Caco-2 (cell line): ENCODE results near the gene VNN1. TPM values are rescaled to one million over a fixed set of nuclear protein-coding genes. Genes with fewer than 3 reads are reported as not detected.

Experiments used
- BruUV-seq: library from RNA; stranded (reverse); fragments of 400-500 nt; replicated peaks from 2 replicates; lab custom pipeline; 2021; lab: Mats Ljungman, UMichigan
- CTCF ChIA-PET: fragments of 300-600 bp; sonication (Branson Sonifier 250); formaldehyde crosslinking; loops from one replicate; lab custom pipeline; 2022; ENCODE audit warnings: antibody characterized with exemption; lab: Charles Lee
- POLR2A ChIA-PET: fragments of 300-600 bp; sonication (Branson Sonifier 250); formaldehyde crosslinking; loops from one replicate; lab custom pipeline; 2022; ENCODE audit warnings: antibody characterized with exemption; lab: Charles Lee
- DNase-seq, 2 experiments: peaks; one replicate each; pipeline versions ENCODE4 v3.0.0 to v3.0.0-alpha.2; 2020 to 2022
- H3K27me3 ChIP-seq: replicated peaks from 2 replicates; pipeline ENCODE4 v1.6.0; 2011; ENCODE audit warnings: low read length; ENCODE audit not compliant: control insufficient read depth, insufficient read depth
- H3K36me3 ChIP-seq: 2 replicates; pipeline ENCODE4 v1.5.1; 2011; ENCODE audit warnings: low read length; ENCODE audit not compliant: control insufficient read depth, insufficient read depth
- H3K4me1 ChIP-seq: fragments of 250-450 bp; sonication (Bioruptor Pico); 2 replicates; pipeline ENCODE4 v1.5.1; 2020; ENCODE audit warnings: mild to moderate bottlenecking
- H3K4me3 ChIP-seq: 2 replicates; pipeline ENCODE4 v1.5.1; 2011; ENCODE audit warnings: low read depth, mild to moderate bottlenecking, control low read depth, low read length
- H3K9me3 ChIP-seq: fragments of 250-450 bp; sonication (Bioruptor Pico); 2 replicates; pipeline ENCODE4 v1.5.1; 2020; ENCODE audit warnings: mild to moderate bottlenecking, moderate library complexity
- H3K27ac Mint-ChIP-seq: one replicate; pipeline ENCODE4 v1.8.0; 2022; ENCODE audit warnings: mixed read lengths; ENCODE audit not compliant: unreplicated experiment
- H3K27me3 Mint-ChIP-seq: one replicate; pipeline ENCODE4 v1.8.0; 2022; ENCODE audit warnings: mixed read lengths; ENCODE audit not compliant: insufficient read depth, unreplicated experiment
- H3K36me3 Mint-ChIP-seq: one replicate; pipeline ENCODE4 v1.8.0; 2022; ENCODE audit warnings: mild to moderate bottlenecking, mixed read lengths; ENCODE audit not compliant: insufficient read depth, unreplicated experiment
- H3K4me1 Mint-ChIP-seq: one replicate; pipeline ENCODE4 v1.8.0; 2022; ENCODE audit warnings: low read depth, mixed read lengths; ENCODE audit not compliant: unreplicated experiment
- H3K4me3 Mint-ChIP-seq: one replicate; pipeline ENCODE4 v1.8.0; 2022; ENCODE audit warnings: mild to moderate bottlenecking, moderate library complexity, mixed read lengths; ENCODE audit not compliant: unreplicated experiment
- H3K9me3 Mint-ChIP-seq: one replicate; pipeline ENCODE4 v1.8.0; 2022; ENCODE audit warnings: mixed read lengths; ENCODE audit not compliant: unreplicated experiment
- intact Hi-C: fragments of 100-400 bp; cut with micrococcal nuclease; formaldehyde crosslinking; loops from one replicate; pipeline ENCODE4 v1.10.0; 2022; ENCODE audit not compliant: unreplicated experiment
- total RNA-seq: library from RNA; stranded (reverse); gene quantifications from 2 replicates; pipeline ENCODE4 v1.2.3, GENCODE V29; 2022
- TF ChIP-seq, protein P1 (sequence below), 2 experiments: fragments of 200-600 bp in 1 of 2; IDR thresholded peaks; 1 replicate in 1 of 2; 2 replicates in 1 of 2; pipeline versions ENCODE4 v1.5.1 to v1.8.0; 2011 to 2022; ENCODE audit warnings: antibody characterized with exemption in 1 of 2, control low read depth in 1 of 2, inconsistent platforms in 1 of 2, low read depth in 1 of 2, low read length in 1 of 2, mild to moderate bottlenecking in 1 of 2, moderate library complexity in 1 of 2; ENCODE audit not compliant: insufficient read depth in 1 of 2, severe bottlenecking in 1 of 2, unreplicated experiment in 1 of 2

VNN1 gene
- total RNA-seq, 1 experiment from 2014 or later, result not detected

DNA sequence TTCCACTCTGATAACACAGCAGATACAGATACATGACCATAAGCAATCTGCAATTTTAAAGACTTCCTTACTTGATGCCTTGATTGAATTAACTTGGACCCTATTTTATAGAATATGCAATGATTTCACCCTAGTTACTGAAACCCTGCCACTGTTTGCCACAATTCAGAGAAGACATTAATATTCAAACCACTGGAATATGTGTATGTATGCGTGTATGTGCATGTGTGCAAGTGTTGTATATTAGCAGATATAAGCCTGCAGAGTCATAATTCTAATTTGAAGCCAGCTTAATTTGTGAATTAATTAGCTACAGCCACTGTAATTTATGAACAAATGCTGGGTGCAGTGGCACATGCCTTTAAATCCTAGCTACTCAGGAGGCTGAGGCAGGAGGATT lies 34.6 kb upstream of the VNN1 start:
- TF ChIP-seq, protein P1, sequence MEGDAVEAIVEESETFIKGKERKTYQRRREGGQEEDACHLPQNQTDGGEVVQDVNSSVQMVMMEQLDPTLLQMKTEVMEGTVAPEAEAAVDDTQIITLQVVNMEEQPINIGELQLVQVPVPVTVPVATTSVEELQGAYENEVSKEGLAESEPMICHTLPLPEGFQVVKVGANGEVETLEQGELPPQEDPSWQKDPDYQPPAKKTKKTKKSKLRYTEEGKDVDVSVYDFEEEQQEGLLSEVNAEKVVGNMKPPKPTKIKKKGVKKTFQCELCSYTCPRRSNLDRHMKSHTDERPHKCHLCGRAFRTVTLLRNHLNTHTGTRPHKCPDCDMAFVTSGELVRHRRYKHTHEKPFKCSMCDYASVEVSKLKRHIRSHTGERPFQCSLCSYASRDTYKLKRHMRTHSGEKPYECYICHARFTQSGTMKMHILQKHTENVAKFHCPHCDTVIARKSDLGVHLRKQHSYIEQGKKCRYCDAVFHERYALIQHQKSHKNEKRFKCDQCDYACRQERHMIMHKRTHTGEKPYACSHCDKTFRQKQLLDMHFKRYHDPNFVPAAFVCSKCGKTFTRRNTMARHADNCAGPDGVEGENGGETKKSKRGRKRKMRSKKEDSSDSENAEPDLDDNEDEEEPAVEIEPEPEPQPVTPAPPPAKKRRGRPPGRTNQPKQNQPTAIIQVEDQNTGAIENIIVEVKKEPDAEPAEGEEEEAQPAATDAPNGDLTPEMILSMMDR (IDR thresholded peaks at IDR 0.05; ENCODE audit: insufficient read depth in 1 of 2, low read depth in 1 of 2, low read length in 1 of 2, severe bottlenecking in 1 of 2, unreplicated experiment in 1 of 2), result no peak
- H3K27me3 Mint-ChIP-seq, result no peaks in the 10 kb centered on the region
- Histone ChIP-seq H3K36me3 (no peaks in the 10 kb centered on the region), H3K4me1 (no peaks in the 10 kb centered on the region), H3K9me3 (no peaks in the 10 kb centered on the region), H3K27me3 (no peaks in the 10 kb centered on the region), H3K4me3 (no peak overlapping the region)
- no peak for DNase-seq
- no peaks in the 10 kb centered on the region for H3K9me3 Mint-ChIP-seq
- ChIA-PET CTCF (no interaction called here), POLR2A (no interaction called here)
- intact Hi-C loops, result no loop called here
- H3K36me3 Mint-ChIP-seq, result no peaks in the 10 kb centered on the region
- H3K27ac Mint-ChIP-seq, result no peak overlapping the region
- no peak overlapping the region for H3K4me3 Mint-ChIP-seq
- no peaks in the 10 kb centered on the region for H3K4me1 Mint-ChIP-seq
- no TSS peak for BruUV-seq

DNA sequence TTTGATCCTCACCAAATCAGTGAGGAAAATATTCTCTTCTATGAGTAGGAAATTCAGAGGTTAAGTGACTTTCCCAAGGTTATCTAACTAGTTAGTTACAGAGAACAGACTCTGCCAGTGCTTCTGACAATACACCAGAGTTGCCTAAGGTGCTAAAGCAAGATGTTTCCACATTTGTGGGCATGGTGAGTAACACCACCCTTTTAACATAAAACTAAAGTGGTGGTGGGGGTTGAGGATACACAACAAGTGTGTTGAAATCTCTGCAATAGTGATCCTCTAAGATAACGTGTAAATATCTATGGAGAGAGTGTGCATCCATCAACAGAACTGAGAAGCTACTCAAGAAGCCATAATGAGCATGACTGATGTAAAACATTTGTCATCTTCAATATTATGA lies 32.2 kb upstream of the VNN1 start:
- Histone ChIP-seq H3K9me3 (no peaks in the 10 kb centered on the region), H3K36me3 (no peaks in the 10 kb centered on the region), H3K27me3 (no peaks in the 10 kb centered on the region), H3K4me3 (no peak overlapping the region), H3K4me1 (no peaks in the 10 kb centered on the region)
- DNase-seq, result no peak
- Mint-ChIP-seq H3K4me3 (no peak overlapping the region), H3K4me1 (no peaks in the 10 kb centered on the region), H3K27me3 (no peaks in the 10 kb centered on the region), H3K9me3 (no peaks in the 10 kb centered on the region), H3K27ac (no peak overlapping the region), H3K36me3 (no peaks in the 10 kb centered on the region)
- ChIA-PET CTCF (no interaction called here), POLR2A (no interaction called here)
- BruUV-seq, result no TSS peak
- intact Hi-C loops, result no loop called here
- TF ChIP-seq, protein P1 (IDR thresholded peaks at IDR 0.05; ENCODE audit: insufficient read depth in 1 of 2, low read depth in 1 of 2, low read length in 1 of 2, severe bottlenecking in 1 of 2, unreplicated experiment in 1 of 2), result no peak

GRCh38 chr6:132742495-132742894 lies 28.6 kb upstream of the VNN1 start:
- no peak overlapping the region for H3K4me3 Mint-ChIP-seq
- ChIA-PET CTCF (no interaction called here), POLR2A (no interaction called here)

More at GRCh38 chr6:132742495-132742894, 28.6 kb upstream of the VNN1 start:
- TF ChIP-seq, protein P1 (IDR thresholded peaks at IDR 0.05; ENCODE audit: insufficient read depth in 1 of 2, low read depth in 1 of 2, low read length in 1 of 2, severe bottlenecking in 1 of 2, unreplicated experiment in 1 of 2), result no peak
- intact Hi-C loops, result no loop called here
- H3K27me3 ChIP-seq, result no peaks in the 10 kb centered on the region
- Mint-ChIP-seq H3K9me3 (peaks cover 21% of the 10 kb centered on the region), H3K27ac (no peak overlapping the region), H3K27me3 (peaks cover 9% of the 10 kb centered on the region), H3K4me1 (no peaks in the 10 kb centered on the region), H3K36me3 (no peaks in the 10 kb centered on the region)
- DNase-seq, result no peak
- no peak overlapping the region for H3K4me3 ChIP-seq
- no peaks in the 10 kb centered on the region for H3K36me3 ChIP-seq
- H3K4me1 ChIP-seq, result no peaks in the 10 kb centered on the region
- no peaks in the 10 kb centered on the region for H3K9me3 ChIP-seq
- BruUV-seq, result no TSS peak
